Tibial artery (tissue), 4 donors: ENCODE data around the gene MFSD2A.

Experiments
- DNase-seq, 2 donors: peaks; one replicate each; pipeline ENCODE4 v3.0.0-alpha.2; 2019
- H3K27ac ChIP-seq, 2 donors: fragments of 200-600 bp; sonication (generic) in 1 of 2; 1 replicate in 1 of 2; 2 replicates in 1 of 2; pipeline ENCODE4 v1.5.1; 2018 to 2019; ENCODE audit warnings: mild to moderate bottlenecking in 1 of 2
- H3K27me3 ChIP-seq, 2 donors: fragments of 200-600 bp; sonication (generic) in 1 of 2; one replicate each; pipeline versions ENCODE4 v1.5.1 to v1.6.0; 2016 to 2019
- H3K36me3 ChIP-seq, 3 donors: fragments of 200-600 bp; sonication (generic) in 2 of 3; one replicate each; pipeline ENCODE4 v1.5.1; 2016 to 2019; ENCODE audit warnings: mild to moderate bottlenecking in 2 of 3
- H3K4me1 ChIP-seq, 4 donors: fragments of 200-600 bp; sonication (generic) in 2 of 4; 1 replicate in 3 of 4; 2 replicates in 1 of 4; pipeline ENCODE4 v1.5.1; 2016 to 2019
- H3K4me3 ChIP-seq, 2 donors: fragments of 200-600 bp; sonication (generic) in 1 of 2; 1 replicate in 1 of 2; 2 replicates in 1 of 2; pipeline ENCODE4 v1.5.1; 2018 to 2019; ENCODE audit warnings: mild to moderate bottlenecking in 2 of 2
- H3K9me3 ChIP-seq, 3 donors: fragments of 200-600 bp; sonication (generic) in 1 of 3; one replicate each; pipeline ENCODE4 v1.5.1; 2016 to 2019
- CTCF ChIP-seq, 2 experiments: fragments of 200-600 bp in 1 of 2; fragments of 450-650 bp in 1 of 2; IDR thresholded peaks; one replicate each; pipeline ENCODE4 v1.5.1; 2017 to 2019; ENCODE audit warnings: antibody characterized with exemption in 2 of 2, mild to moderate bottlenecking in 1 of 2, moderate library complexity in 1 of 2
- intact Hi-C: fragments of 100-400 bp; cut with DNase I; formaldehyde crosslinking; loops from one replicate; pipeline ENCODE4 v1.15.0; 2023; ENCODE audit warnings: low total_unique reads

MFSD2A gene

DNA sequence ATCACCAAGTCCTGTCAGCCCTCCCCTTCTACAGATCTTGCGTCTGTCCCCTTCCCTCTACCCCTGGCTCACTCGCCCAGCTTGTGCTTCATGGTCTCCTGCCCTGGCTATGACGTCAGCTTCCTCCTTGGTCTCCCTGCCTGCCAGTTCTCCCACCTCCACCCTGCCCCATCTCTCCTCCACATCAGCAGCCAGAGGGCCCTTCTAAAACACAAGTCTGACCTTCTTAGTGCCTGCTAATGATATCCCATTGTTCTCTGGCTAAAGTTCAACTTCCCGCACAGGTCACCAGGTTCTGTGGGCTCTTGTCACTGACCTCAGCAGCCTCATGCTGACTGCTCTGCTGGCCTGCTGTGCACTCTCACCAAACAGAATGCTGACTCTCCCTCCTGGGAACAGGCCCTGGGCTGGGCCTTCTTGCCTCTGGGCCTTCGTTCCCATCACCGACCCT, 28.6 kb upstream of the MFSD2A start:
- TF ChIP-seq CTCF (IDR thresholded peaks at IDR 0.05) = no peak
- Histone ChIP-seq H3K36me3 (no peaks in the 10 kb centered on the region), H3K9me3 (no peaks in the 10 kb centered on the region), H3K27ac (no peak overlapping the region), H3K27me3 (peaks cover 0 to 22% of the 10 kb centered on the region in 2 donors), H3K4me1 (peaks cover 0 to 6% (median 0%) of the 10 kb centered on the region in 4 donors), H3K4me3 (no peak overlapping the region)
- no peak for DNase-seq
- intact Hi-C loops = no loop called here

- Histone ChIP-seq H3K27ac (no peak overlapping the region), H3K27me3 (peaks cover 0 to 17% of the 10 kb centered on the region in 2 donors), H3K36me3 (no peaks in the 10 kb centered on the region), H3K9me3 (no peaks in the 10 kb centered on the region), H3K4me3 (no peak overlapping the region), H3K4me1 (peaks cover 0 to 6% (median 0%) of the 10 kb centered on the region in 4 donors)
- intact Hi-C loops = no loop called here
- no peak for DNase-seq
- no peak for TF ChIP-seq CTCF (IDR thresholded peaks at IDR 0.05)
Observed at GRCh38 chr1:39926820-39927219, 28.1 kb upstream of the MFSD2A start.

DNA sequence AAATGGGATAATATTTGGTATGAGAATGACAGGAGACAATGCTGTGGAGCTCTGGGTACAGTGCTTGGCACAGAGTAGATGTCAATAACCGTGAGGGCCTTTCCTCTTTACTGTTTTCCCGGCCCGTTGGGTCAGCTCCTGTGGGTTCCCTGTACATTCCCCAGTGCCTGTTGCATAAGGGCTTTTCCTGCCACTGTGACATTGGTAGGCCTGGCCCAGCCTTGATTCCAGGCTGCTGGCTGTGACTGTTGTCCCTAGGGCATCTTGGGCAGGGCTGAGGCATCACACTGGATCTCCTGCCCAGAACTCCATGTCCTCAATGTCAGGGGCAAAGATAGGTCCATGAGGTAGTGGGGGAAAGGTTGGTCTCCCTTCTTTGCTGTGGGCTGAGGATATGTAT, 27.4 kb upstream of the MFSD2A start:
- Histone ChIP-seq H3K27ac (no peak overlapping the region), H3K9me3 (no peaks in the 10 kb centered on the region), H3K4me3 (no peak overlapping the region), H3K36me3 (no peaks in the 10 kb centered on the region), H3K27me3 (peaks cover 0 to 10% of the 10 kb centered on the region in 2 donors), H3K4me1 (peaks cover 0 to 6% (median 0%) of the 10 kb centered on the region in 4 donors)
- TF ChIP-seq CTCF (IDR thresholded peaks at IDR 0.05) = no peak
- peak in 1 of 2 donors; percentile 24 for DNase-seq
- intact Hi-C loops = no loop called here

- intact Hi-C loops = no loop called here
- no peaks in the 10 kb centered on the region for H3K9me3 ChIP-seq
- H3K27me3 ChIP-seq = no peaks in the 10 kb centered on the region
- H3K36me3 ChIP-seq = no peaks in the 10 kb centered on the region
- no peak overlapping the region for H3K27ac ChIP-seq
- H3K4me1 ChIP-seq = peaks cover 0 to 13% (median 0%) of the 10 kb centered on the region in 4 donors
- no peak for DNase-seq
- no peak overlapping the region for H3K4me3 ChIP-seq
- no peak for TF ChIP-seq CTCF (IDR thresholded peaks at IDR 0.05)
Observed at GRCh38 chr1:39928809-39929587, 25.9 kb upstream of the MFSD2A start.

DNA sequence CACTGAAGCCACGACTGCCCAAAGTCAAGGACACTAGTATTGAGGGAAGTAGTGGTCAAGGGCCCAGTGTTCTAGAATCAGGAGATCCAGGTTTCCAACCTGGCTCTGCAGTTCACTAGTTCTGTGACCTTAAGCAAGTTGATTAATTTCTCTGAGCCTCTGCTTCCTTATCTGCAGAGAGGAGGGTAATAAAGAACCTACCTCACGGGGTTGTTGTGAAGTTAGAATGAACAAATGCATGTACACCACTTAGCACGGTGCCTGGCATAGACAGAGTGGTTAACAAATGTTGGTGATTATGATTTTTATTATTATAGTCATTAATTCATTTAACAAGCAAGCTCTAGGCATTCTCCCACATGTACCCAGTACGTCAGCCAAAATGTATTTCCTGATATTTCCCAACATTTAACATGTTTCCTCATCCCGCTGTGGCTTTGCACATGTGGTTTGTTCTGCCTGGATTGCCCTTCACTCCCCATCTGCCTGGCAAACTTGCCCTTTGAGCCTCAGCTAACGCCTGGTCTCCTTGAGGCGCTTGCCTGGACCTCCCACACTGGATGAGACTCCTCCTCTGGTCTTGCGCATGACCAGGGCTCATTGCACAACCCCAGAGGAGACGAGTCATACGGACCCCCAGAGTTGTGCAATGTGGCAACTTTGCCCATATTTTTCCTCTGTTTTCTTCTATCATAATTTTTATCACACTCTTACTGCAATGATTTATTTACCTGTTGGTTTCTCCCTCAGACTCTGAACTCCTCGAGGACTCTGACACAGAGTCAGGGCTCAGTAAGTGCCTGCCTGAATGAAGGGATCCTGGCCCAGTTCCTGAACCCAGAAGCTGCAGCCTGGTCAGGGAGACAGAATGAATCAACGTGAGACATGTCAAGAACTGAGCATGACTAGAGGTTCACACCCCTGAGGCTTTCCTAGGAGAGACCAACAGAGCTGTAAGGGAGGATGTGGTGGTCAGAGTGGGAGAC, 20.7 kb upstream of the MFSD2A start:
- intact Hi-C loops = no loop called here
- TF ChIP-seq CTCF (IDR thresholded peaks at IDR 0.05) = no peak
- H3K27ac ChIP-seq = no peak overlapping the region
- H3K27me3 ChIP-seq = peaks cover 0 to 3% of the 10 kb centered on the region in 2 donors
- no peaks in the 10 kb centered on the region for H3K36me3 ChIP-seq
- H3K4me1 ChIP-seq = peaks cover 0 to 8% (median 0%) of the 10 kb centered on the region in 4 donors
- H3K4me3 ChIP-seq = no peak overlapping the region
- no peaks in the 10 kb centered on the region for H3K9me3 ChIP-seq
- peak; percentile 88 to 89 for DNase-seq
